AG09309 (cell line): ENCODE data around the gene TGOLN2.
"Not testable (repeated sequence)": the region's sequence is repeated elsewhere in the genome, so short reads cannot be mapped to it uniquely, and the experiment has no call there.

Source experiments
- DNase-seq: peaks from one replicate; pipeline ENCODE4 v3.0.0-alpha.2; 2010; ENCODE audit warnings: low read depth
- H3K4me3 ChIP-seq: 2 replicates; pipeline ENCODE4 v1.5.1; 2011; ENCODE audit warnings: mild to moderate bottlenecking, low read depth, low read length, moderate library complexity; ENCODE audit not compliant: control insufficient read depth
- TF ChIP-seq, protein P1 (sequence below): IDR thresholded peaks from 2 replicates; pipeline ENCODE4 v1.5.1; 2011; ENCODE audit warnings: mild to moderate bottlenecking, low read depth, low read length, inconsistent platforms; ENCODE audit not compliant: insufficient read depth, control insufficient read depth; ENCODE audit errors: missing control alignments

The TGOLN2 gene

DNA sequence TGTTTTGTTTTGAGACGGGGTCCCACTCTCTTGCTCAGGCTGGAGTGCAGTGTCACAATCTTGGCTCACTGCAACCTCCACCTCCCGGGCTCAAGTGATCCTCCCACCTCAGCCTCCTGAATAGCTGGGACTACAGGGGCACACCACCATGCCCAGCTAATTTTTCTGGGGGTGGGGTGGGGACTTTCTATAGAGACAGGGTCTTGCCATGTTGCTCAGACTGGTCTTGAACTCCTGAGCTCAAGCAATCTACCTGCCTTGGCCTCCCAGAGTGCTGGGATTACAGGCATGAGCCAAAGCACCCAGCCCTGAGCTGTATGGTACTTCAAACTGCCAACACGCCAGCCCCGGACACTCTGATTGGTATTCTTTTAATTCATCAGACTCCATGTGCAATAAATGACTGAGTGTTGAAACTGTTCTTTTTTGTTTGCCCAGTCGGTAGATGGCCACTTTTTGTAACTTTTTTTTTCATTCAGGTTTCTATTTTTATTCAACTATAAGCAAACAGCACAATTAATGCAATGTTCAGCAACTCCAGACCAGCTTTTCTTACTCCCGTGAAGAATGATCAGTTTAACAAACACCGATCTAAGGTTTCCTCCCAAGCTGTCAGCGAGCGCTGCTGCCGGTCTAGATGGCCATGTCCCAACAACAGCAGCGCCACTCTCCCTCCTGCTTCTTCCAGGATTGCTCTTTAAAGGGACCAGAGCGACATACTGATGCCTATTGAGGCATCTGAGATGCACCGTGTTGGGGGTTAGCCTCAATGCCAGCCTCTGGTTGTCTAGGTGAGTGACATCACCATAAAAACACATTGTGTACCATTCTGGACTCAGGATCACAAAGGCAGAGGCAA, 12.5 kb upstream of the TGOLN2 start:
- no peak for DNase-seq
- H3K4me3 ChIP-seq, result no peak overlapping the region
- TF ChIP-seq, protein P1, sequence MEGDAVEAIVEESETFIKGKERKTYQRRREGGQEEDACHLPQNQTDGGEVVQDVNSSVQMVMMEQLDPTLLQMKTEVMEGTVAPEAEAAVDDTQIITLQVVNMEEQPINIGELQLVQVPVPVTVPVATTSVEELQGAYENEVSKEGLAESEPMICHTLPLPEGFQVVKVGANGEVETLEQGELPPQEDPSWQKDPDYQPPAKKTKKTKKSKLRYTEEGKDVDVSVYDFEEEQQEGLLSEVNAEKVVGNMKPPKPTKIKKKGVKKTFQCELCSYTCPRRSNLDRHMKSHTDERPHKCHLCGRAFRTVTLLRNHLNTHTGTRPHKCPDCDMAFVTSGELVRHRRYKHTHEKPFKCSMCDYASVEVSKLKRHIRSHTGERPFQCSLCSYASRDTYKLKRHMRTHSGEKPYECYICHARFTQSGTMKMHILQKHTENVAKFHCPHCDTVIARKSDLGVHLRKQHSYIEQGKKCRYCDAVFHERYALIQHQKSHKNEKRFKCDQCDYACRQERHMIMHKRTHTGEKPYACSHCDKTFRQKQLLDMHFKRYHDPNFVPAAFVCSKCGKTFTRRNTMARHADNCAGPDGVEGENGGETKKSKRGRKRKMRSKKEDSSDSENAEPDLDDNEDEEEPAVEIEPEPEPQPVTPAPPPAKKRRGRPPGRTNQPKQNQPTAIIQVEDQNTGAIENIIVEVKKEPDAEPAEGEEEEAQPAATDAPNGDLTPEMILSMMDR, result no peak

DNA sequence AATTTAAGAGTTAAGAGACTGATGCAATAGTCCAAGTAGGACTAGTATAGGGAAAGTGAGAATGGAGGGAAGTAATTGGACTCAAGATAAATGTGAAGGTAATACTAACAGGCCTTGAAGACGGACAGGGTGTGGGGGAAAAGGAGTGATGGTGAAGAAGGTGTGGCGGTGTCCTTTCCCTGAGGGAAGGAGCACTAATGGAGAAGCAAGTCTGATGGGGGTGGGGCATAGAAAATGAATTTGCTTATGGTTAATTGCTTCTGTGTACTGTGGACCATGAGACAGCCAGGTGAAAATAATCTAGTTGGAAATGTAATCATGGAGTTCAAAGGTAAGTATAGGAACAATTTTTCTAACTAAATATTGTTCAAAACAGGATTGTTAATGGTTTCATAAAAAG, 7.1 kb upstream of the TGOLN2 start:
- DNase-seq, result no peak
- H3K4me3 ChIP-seq, result no peak overlapping the region
- TF ChIP-seq, protein P1, result no peak

DNA sequence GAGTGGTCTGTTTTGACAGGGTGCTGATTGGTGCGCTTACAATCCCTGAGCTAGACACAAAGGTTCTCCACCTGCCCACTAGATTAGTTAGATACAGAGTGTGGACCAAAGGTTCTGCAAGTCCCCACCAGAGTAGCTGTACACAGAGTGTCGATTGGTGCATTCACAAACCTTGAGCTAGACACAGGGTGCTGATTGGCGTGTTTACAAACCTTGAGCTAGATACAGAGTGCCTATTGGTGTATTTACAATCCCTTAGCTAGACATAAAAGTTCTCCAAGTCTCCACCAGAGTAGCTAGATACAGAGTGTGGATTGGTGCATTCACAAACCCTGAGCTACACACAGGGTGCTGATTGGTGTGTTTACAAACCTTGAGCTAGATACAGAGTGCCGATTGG, 6.1 kb upstream of the TGOLN2 start:
- DNase-seq, H3K4me3 ChIP-seq: not testable (repeated sequence)

DNA sequence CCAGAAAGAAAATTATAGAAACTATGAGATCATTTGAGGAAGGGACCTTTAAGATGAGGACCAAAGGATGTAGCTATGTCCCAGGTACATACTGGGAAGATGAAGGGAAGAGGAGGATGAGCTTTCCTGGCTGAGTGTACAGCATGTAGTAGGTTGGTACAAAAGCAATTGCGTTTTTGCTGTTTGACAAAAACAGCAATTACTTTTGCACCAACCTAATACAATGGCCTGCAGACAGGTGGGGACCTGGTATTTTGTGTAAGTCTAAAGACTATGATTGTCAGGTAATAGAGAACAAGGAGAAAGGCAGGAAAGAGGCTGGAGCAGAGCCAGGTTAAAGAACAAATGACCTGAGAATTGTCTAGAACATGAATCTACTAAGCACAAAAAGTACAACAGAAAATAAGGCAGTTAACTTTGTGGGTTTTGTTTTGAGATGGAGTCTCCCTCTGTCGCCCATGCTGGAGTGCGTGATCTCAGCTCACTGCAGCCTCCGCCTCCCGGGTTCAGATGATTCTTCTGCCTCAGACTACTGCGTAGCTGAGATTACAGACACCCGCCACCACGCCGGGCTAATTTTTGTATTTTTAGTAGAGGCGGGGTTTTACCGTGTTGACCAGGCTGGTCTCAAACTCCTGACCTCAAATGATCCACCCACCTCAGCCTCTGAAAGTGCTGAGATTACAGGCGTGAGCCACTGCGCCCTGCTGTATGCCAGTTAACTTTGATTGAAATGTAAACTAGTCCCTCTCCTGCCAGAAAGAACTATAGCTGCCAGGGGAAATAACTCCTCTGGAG, 3.2 kb upstream of the TGOLN2 start:
- DNase-seq, result no peak
- no peak overlapping the region for H3K4me3 ChIP-seq
- TF ChIP-seq, protein P1, result no peak

DNA sequence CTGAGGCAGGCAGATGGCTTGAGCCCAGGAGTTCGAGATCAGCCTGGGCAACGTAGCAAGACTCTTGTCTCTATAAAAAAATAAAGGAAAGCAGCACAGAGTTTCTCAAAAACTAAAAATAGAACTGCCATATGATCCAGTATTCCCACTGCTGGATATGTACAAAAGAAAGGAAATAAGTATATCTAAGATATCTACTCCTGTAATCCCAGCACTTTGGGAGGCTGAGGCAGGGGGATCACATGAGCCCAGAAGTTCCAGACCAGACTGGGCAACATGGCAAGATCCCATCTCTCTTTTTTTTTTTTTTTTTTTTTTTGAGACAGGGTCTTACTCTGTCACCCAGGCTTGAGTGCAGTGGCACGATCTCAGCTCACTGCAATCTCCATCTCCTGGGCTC, 1.9 kb upstream of the TGOLN2 start:
- not testable (repeated sequence) for H3K4me3 ChIP-seq, DNase-seq

DNA sequence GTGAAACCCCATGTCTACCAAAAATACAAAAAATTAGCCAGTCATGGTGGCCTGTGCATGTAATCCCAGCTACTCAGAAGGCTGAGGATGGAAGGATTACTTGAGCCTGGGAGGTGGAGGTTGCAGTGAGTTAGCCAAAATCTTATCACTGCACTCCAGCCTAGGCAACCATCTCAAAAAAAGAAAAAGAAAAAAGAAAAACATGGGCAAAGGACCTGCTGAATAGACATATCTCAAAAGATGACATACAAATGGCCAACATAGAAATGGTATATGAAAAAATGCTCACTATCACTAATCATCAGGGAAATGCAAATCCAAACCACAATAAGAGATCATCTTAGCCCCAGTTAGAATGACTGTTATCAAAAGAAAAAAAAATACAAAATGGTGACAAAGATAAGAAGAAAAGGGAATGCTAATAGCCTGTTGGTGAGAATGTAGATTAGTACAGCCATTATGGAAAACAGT, 1.4 kb upstream of the TGOLN2 start:
- TF ChIP-seq, protein P1, result no peak
- no peak overlapping the region for H3K4me3 ChIP-seq
- no peak for DNase-seq

DNA sequence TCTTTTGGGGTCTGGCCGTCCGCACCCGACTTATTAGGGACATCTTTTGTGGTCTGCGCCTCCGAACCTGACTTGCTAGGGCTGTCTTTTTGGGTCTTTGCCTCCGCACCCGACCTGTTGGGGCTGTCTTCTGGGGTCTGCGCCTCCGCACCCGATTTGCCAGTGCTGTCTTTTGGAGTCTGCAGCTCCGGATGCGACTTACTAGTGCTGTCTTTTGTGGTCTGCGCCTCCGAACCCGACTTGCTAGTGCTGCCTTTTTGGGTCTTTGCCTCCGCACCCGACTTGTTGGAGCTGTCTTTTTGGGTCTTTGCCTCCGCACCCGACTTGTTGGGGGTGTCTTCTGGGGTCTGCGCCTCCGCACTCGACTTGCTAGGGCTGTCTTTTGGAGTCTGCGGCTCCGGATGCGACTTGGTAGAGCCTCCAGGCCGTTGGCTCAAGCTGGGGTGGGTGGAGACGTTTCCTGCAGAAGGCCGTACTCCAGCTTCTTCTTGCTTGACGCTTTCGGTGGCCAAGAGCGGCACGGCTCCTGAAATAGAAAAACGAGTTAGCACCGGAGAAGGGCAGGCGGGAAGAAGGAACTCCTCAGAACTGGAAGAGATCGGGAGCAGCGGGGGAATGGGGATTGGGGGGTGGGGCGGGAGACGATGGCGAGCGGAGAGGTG, 498 bp downstream of the TGOLN2 start:
- no peak for DNase-seq
- H3K4me3 ChIP-seq, result peak overlapping the region; percentile 91
- TF ChIP-seq, protein P1, result no peak
